Transverse colon (tissue), 3 donors: ENCODE measurements around the gene LDLRAD4.

Source experiments
- CTCF ChIP-seq, 5 experiments: fragments of 200-600 bp in 3 of 5; fragments of 450-650 bp in 2 of 5; sonication (generic) in 3 of 5; IDR thresholded peaks; 1 replicate in 2 of 5; 2 replicates in 3 of 5; pipeline ENCODE4 v1.5.1; 2016 to 2017; ENCODE audit warnings: antibody characterized with exemption in 5 of 5, inconsistent platforms in 3 of 5, mild to moderate bottlenecking in 2 of 5, moderate library complexity in 1 of 5
- EP300 ChIP-seq: sonication (generic); formaldehyde crosslinking; IDR thresholded peaks from one replicate; pipeline ENCODE4 v1.6.1; 2017; ENCODE audit warnings: antibody characterized with exemption, low read depth
- POLR2A ChIP-seq: fragments of 450-650 bp; IDR thresholded peaks from one replicate; pipeline ENCODE4 v1.6.1; 2016; ENCODE audit warnings: antibody characterized with exemption, mild to moderate bottlenecking, moderate library complexity

- no peak for TF ChIP-seq POLR2A
- no peak for TF ChIP-seq CTCF (IDR thresholded peaks at IDR 0.05)
- TF ChIP-seq EP300 = no peak
These were observed 314.0 kb downstream of the LDLRAD4 start for GRCh38 chr18:13532406-13533075.
